SK-N-SH (cell line): ENCODE measurements around the gene THTPA.

Source experiments
- FOXJ3 ChIP-seq: sonication (generic); formaldehyde crosslinking; IDR thresholded peaks from 2 replicates; pipeline ENCODE4 v1.5.1; 2020; ENCODE audit warnings: mild to moderate bottlenecking, missing genetic modification reagents
- TF ChIP-seq, protein P1 (sequence below): fragments of 200-600 bp; sonication (generic); IDR thresholded peaks from 2 replicates; pipeline ENCODE4 v1.6.1; 2017; ENCODE audit warnings: antibody characterized with exemption, mild to moderate bottlenecking, moderate library complexity

- TF ChIP-seq, protein P1, sequence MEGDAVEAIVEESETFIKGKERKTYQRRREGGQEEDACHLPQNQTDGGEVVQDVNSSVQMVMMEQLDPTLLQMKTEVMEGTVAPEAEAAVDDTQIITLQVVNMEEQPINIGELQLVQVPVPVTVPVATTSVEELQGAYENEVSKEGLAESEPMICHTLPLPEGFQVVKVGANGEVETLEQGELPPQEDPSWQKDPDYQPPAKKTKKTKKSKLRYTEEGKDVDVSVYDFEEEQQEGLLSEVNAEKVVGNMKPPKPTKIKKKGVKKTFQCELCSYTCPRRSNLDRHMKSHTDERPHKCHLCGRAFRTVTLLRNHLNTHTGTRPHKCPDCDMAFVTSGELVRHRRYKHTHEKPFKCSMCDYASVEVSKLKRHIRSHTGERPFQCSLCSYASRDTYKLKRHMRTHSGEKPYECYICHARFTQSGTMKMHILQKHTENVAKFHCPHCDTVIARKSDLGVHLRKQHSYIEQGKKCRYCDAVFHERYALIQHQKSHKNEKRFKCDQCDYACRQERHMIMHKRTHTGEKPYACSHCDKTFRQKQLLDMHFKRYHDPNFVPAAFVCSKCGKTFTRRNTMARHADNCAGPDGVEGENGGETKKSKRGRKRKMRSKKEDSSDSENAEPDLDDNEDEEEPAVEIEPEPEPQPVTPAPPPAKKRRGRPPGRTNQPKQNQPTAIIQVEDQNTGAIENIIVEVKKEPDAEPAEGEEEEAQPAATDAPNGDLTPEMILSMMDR = no peak
- no peak for TF ChIP-seq FOXJ3 (CRISPR knock-in tag)
Observed at GRCh38 chr14:23564181-23564812, 8.2 kb downstream of the THTPA start.
